ENCODE data around the gene CREBBP. TPM values are rescaled to one million over a fixed set of nuclear protein-coding genes. Genes with fewer than 3 reads are reported as not detected.

The CREBBP gene
- total RNA-seq, 4 donors from 2014 or later, result 48.2 to 112 (median 74.9) TPM

GRCh38 chr16:3810198-3810664 is 70.3 kb downstream of the CREBBP start:
- Histone ChIP-seq H3K27me3 (no peaks in the 10 kb centered on the region), H3K4me3 (no peak overlapping the region), H3K27ac (replicated peaks in 1 of 4) (no peak overlapping the region), H3K36me3 (peaks cover 0 to 41% (median 22%) of the 10 kb centered on the region in 4 donors), H3K4me1 (peaks cover 38 to 73% (median 54%) of the 10 kb centered on the region in 4 donors), H3K9me3 (no peaks in the 10 kb centered on the region)
- intact Hi-C loops (cut with DNase I), result no loop called here
- DNase-seq (ENCODE audit: extremely low spot score), result no peak
- WGBS, result 87% methylated on average over 6 of the region's 6 CpGs
- TF ChIP-seq POLR2A (IDR thresholded peaks at IDR 0.05; ENCODE audit: low read depth) (no peak), POLR2AphosphoS5 (IDR thresholded peaks at IDR 0.05) (no peak), EP300 (IDR thresholded peaks at IDR 0.05) (no peak)
- TF ChIP-seq, protein P1, sequence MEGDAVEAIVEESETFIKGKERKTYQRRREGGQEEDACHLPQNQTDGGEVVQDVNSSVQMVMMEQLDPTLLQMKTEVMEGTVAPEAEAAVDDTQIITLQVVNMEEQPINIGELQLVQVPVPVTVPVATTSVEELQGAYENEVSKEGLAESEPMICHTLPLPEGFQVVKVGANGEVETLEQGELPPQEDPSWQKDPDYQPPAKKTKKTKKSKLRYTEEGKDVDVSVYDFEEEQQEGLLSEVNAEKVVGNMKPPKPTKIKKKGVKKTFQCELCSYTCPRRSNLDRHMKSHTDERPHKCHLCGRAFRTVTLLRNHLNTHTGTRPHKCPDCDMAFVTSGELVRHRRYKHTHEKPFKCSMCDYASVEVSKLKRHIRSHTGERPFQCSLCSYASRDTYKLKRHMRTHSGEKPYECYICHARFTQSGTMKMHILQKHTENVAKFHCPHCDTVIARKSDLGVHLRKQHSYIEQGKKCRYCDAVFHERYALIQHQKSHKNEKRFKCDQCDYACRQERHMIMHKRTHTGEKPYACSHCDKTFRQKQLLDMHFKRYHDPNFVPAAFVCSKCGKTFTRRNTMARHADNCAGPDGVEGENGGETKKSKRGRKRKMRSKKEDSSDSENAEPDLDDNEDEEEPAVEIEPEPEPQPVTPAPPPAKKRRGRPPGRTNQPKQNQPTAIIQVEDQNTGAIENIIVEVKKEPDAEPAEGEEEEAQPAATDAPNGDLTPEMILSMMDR (IDR thresholded peaks at IDR 0.05), result no peak

DNA sequence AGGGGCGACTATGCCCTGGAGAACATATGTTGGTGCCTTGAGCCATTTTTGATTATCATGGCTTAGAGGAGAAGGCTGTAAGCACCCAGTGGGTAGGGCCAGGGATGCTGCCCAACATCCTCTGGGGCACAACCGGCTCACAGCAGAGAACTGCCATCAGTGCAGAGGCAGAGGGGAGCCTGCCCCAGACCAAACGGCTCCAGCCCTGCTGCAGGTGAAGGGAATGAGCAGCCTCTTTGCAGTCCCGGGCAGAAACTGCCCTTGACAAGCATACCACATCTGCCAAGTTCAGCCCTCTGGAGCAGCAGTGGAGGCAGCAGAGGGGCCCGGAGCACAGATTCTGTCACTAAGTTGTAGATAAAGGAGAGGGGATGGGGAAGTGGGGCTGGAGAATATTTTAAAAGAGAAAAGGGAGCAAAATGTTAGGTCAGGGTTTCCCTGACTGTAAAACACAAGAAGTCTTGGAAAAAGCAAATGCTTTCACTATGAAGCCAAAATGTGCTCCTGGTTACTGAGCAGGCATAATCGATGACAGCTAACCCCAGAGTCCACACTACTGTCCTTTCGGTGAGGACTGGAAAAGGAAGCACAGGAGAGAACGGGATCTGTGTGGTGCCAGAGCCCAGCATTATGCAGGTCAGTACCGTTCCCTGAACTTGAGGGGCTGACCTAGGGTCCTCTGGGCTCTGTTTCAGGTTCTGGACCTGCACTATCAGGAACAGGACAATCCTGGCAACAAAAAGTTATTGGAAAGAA is 72.0 kb downstream of the CREBBP start:
- DNase-seq (ENCODE audit: extremely low spot score), result no peak
- TF ChIP-seq POLR2AphosphoS5 (IDR thresholded peaks at IDR 0.05) (no peak), POLR2A (IDR thresholded peaks at IDR 0.05; ENCODE audit: low read depth) (no peak), EP300 (IDR thresholded peaks at IDR 0.05) (no peak)
- TF ChIP-seq, protein P1 (IDR thresholded peaks at IDR 0.05), result no peak
- Histone ChIP-seq H3K4me1 (peaks cover 52 to 79% (median 62%) of the 10 kb centered on the region in 4 donors), H3K36me3 (peaks cover 0 to 41% (median 22%) of the 10 kb centered on the region in 4 donors), H3K9me3 (no peaks in the 10 kb centered on the region), H3K27me3 (no peaks in the 10 kb centered on the region), H3K27ac (replicated peaks in 1 of 4) (no peak overlapping the region), H3K4me3 (no peak overlapping the region)
- WGBS, result 76% methylated on average over 9 of the region's 9 CpGs
- intact Hi-C loops (cut with DNase I), result no loop called here

GRCh38 chr16:3807425-3808123 is 72.9 kb downstream of the CREBBP start:
- Histone ChIP-seq H3K4me1 (peaks cover 50 to 76% (median 60%) of the 10 kb centered on the region in 4 donors), H3K4me3 (no peak overlapping the region), H3K27ac (replicated peaks in 1 of 4) (no peak overlapping the region), H3K9me3 (no peaks in the 10 kb centered on the region), H3K27me3 (no peaks in the 10 kb centered on the region), H3K36me3 (peaks cover 0 to 41% (median 22%) of the 10 kb centered on the region in 4 donors)
- intact Hi-C loops (cut with DNase I), result no loop called here
- no peak for DNase-seq (ENCODE audit: extremely low spot score)
- 46% methylated on average over 3 of the region's 3 CpGs for WGBS
- TF ChIP-seq POLR2A (IDR thresholded peaks at IDR 0.05; ENCODE audit: low read depth) (no peak), EP300 (IDR thresholded peaks at IDR 0.05) (no peak), POLR2AphosphoS5 (IDR thresholded peaks at IDR 0.05) (no peak)
- TF ChIP-seq, protein P1 (IDR thresholded peaks at IDR 0.05), result no peak

- Histone ChIP-seq H3K27me3 (no peaks in the 10 kb centered on the region), H3K4me3 (no peak overlapping the region), H3K27ac (replicated peaks in 1 of 4) (no peak overlapping the region), H3K9me3 (no peaks in the 10 kb centered on the region), H3K4me1 (peaks cover 54 to 82% (median 69%) of the 10 kb centered on the region in 4 donors), H3K36me3 (peaks cover 0 to 30% (median 13%) of the 10 kb centered on the region in 4 donors)
- intact Hi-C loops (cut with DNase I), result no loop called here
- no peak for DNase-seq (ENCODE audit: extremely low spot score)
- TF ChIP-seq, protein P1 (IDR thresholded peaks at IDR 0.05), result no peak
- TF ChIP-seq POLR2AphosphoS5 (IDR thresholded peaks at IDR 0.05), result no peak
- WGBS, result 74% methylated on average over 7 of the region's 7 CpGs
These were observed 76.0 kb downstream of the CREBBP start for GRCh38 chr16:3804426-3805016.
